Spleen (tissue), 7 donors: ENCODE measurements around the gene NUDT8.

Experiments used
- POLR2A ChIP-seq, 3 donors: fragments of 450-650 bp; IDR thresholded peaks; one replicate each; pipeline ENCODE4 v1.5.1; 2017; ENCODE audit warnings: antibody characterized with exemption in 3 of 3, mild to moderate bottlenecking in 1 of 3
- POLR2AphosphoS5 ChIP-seq, 3 donors: sonication (generic); formaldehyde crosslinking; IDR thresholded peaks; one replicate each; pipeline ENCODE4 v1.5.1; 2017; ENCODE audit warnings: antibody characterized with exemption in 3 of 3
- TF ChIP-seq, protein P1 (sequence below), 11 experiments: fragments of 200-600 bp in 7 of 11; fragments of 450-650 bp in 4 of 11; sonication (generic) in 4 of 11; IDR thresholded peaks in 8 of 11; conservative IDR thresholded peaks in 3 of 11; 1 replicate in 7 of 11; 2 replicates in 4 of 11; pipeline versions ENCODE4 v1.4.0 to v1.8.0; 2016 to 2021; ENCODE audit warnings: antibody characterized with exemption in 11 of 11, inconsistent platforms in 4 of 11, mild to moderate bottlenecking in 1 of 11
- donor health status: DM: no; HTN: no; CAD: no; lungs with moderate emphysema.
- donor health status: DM: no; HTN: no; CAD: no.
- donor health status: DM: no; HTN: no; CAD: no.

DNA sequence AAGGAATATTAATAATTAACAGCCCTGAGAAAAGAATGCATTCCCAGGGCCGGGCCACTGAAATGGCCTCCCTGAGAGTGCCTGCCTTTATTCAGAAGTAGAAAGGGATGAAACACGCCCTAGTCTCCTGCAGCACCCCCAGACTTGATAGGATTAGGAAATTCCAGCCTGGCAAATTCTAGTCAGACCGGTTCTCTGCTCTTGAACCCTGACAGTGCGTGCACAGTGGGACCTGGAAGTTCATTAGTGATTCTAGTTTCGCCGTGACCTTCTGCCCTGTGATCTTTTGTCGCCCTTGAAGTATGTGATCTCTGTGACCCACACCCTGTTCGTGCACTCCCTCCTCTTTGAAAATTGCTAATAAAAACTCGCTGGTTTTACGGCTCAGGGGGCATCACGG, 48.3 kb downstream of the NUDT8 start:
- TF ChIP-seq, protein P1, sequence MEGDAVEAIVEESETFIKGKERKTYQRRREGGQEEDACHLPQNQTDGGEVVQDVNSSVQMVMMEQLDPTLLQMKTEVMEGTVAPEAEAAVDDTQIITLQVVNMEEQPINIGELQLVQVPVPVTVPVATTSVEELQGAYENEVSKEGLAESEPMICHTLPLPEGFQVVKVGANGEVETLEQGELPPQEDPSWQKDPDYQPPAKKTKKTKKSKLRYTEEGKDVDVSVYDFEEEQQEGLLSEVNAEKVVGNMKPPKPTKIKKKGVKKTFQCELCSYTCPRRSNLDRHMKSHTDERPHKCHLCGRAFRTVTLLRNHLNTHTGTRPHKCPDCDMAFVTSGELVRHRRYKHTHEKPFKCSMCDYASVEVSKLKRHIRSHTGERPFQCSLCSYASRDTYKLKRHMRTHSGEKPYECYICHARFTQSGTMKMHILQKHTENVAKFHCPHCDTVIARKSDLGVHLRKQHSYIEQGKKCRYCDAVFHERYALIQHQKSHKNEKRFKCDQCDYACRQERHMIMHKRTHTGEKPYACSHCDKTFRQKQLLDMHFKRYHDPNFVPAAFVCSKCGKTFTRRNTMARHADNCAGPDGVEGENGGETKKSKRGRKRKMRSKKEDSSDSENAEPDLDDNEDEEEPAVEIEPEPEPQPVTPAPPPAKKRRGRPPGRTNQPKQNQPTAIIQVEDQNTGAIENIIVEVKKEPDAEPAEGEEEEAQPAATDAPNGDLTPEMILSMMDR (IDR thresholded peaks at IDR 0.05 in 8 of 11, conservative IDR thresholded peaks at IDR 0.05 in 3 of 11) = no peak
- TF ChIP-seq POLR2AphosphoS5 (IDR thresholded peaks at IDR 0.05) = no peak
- no peak for TF ChIP-seq POLR2A (IDR thresholded peaks at IDR 0.05)
